Measurements from ENCODE around the gene USO1.
"Not testable (repeated sequence)": the region's sequence is repeated elsewhere in the genome, so short reads cannot be mapped to it uniquely, and the experiment has no call there.

GRCh38 chr4:75725942-75726538 is 1.7 kb downstream of the USO1 start:
- not testable (repeated sequence) for TF ChIP-seq CTCF, POLR2A (IDR thresholded peaks at IDR 0.05)
